HUDEP-2 (cell line): Measurements from ENCODE around the gene OR13C8.

Source experiments
- DNase-seq, 76 experiments: peaks; one replicate each; lab custom pipeline; 2025; ENCODE audit not compliant: unreplicated experiment in 76 of 76; lab: John Stamatoyannopoulos, UW

Gene OR13C8

DNA sequence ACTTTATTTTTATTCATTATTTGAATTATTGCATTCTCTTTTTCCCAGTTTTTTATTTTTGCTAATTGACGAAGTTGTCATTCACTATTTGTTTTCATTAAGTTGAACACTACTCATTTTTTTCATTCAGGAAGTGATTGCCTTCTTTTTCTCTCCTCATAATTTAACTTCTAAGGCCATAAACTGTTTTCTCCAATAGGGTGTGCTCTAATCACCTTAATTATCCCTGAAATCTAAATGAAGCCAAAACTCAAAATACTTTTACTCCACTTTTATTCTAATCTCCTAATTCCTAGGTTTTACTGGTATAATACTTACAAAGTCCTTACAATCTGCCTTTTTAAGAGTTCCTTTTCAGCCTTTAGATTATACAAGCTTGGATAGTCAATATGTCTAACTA, 39.4 kb downstream of the OR13C8 start:
- DNase-seq, result no peak

GRCh38 chr9:104611213-104611612, 42.2 kb downstream of the OR13C8 start:
- no peak for DNase-seq

GRCh38 chr9:104617418-104617817, 48.5 kb downstream of the OR13C8 start:
- no peak for DNase-seq

DNA sequence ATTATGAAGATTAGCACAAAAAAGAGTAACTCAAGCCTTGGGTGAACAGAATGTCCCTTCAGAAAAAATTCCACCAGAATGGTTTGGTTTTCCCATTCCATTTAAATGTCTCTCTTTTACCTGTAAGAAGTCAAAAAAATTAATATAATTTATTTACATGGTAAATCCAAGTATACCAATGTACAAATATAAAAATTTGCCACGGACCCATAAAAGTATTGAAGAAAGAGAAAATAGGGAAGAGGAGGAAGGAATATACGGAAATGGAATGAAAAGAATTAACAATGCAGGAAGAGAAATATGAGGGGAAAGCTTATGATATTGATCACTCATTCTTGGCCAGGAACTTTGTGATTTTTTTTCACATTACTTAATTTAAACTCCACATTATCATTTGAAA, 49.1 kb downstream of the OR13C8 start, which contains the start of gene OR13C9:
Gene OR13C9, minus strand, starts transcription at position 101 of the 400 bp plus-strand sequence. Its CDS starts 0 bp downstream, at position 101.
- no peak for DNase-seq
